OCI-LY1 (cell line): Measurements from ENCODE around the gene MPRIP.
A peak's percentile ranks its signal among the peaks of the same experiment; 100 is the strongest.

ENCODE experiments used
- H2AFZ ChIP-seq: fragments of 200-600 bp; sonication (generic), shearing (Covaris generic); 2 replicates; pipeline ENCODE4 v1.6.0; 2014; ENCODE audit warnings: antibody characterized with exemption, mild to moderate bottlenecking, low read length
- H3F3A ChIP-seq: fragments of 200-600 bp; sonication (generic), shearing (Covaris generic); 2 replicates; pipeline ENCODE4 v1.6.0; 2014; ENCODE audit warnings: mild to moderate bottlenecking, antibody characterized with exemption, low read length, moderate library complexity; ENCODE audit not compliant: insufficient read depth
- H3K27ac ChIP-seq: fragments of 200-600 bp; sonication (generic); 2 replicates; pipeline ENCODE4 v1.5.1; 2014; ENCODE audit warnings: low read length, mixed run types, mild to moderate bottlenecking, low read depth; ENCODE audit not compliant: poor library complexity, severe bottlenecking
- H3K27me3 ChIP-seq: fragments of 200-600 bp; sonication (generic); 2 replicates; pipeline ENCODE4 v1.6.0; 2014; ENCODE audit warnings: antibody characterized with exemption, mild to moderate bottlenecking, low read length, moderate library complexity; ENCODE audit not compliant: insufficient read depth
- H3K36me3 ChIP-seq: fragments of 200-600 bp; sonication (generic); 2 replicates; pipeline ENCODE4 v1.6.1; 2014; ENCODE audit warnings: mild to moderate bottlenecking, antibody characterized with exemption, low read length, moderate library complexity, mixed read lengths; ENCODE audit not compliant: insufficient read depth
- H3K4me1 ChIP-seq: fragments of 200-600 bp; sonication (generic); 2 replicates; pipeline ENCODE4 v1.5.1; 2014; ENCODE audit warnings: mild to moderate bottlenecking, low read length, moderate library complexity; ENCODE audit not compliant: insufficient read depth, severe bottlenecking
- H3K4me2 ChIP-seq: fragments of 200-600 bp; sonication (generic), shearing (Covaris generic); 2 replicates; pipeline ENCODE4 v1.6.1; 2014; ENCODE audit warnings: low read length
- H3K4me3 ChIP-seq: fragments of 200-600 bp; sonication (generic); 2 replicates; pipeline ENCODE4 v1.5.1; 2014; ENCODE audit warnings: low read length, low read depth, mild to moderate bottlenecking, mixed read lengths; ENCODE audit not compliant: poor library complexity, severe bottlenecking
- H3K79me2 ChIP-seq: fragments of 200-600 bp; shearing (Covaris generic); 2 replicates; pipeline ENCODE4 v1.6.1; 2016; ENCODE audit warnings: mixed run types, low read length, mixed read lengths; ENCODE audit not compliant: insufficient read depth
- H3K9ac ChIP-seq: fragments of 200-600 bp; sonication (generic), shearing (Covaris generic); 2 replicates; pipeline ENCODE4 v1.6.1; 2014; ENCODE audit warnings: mild to moderate bottlenecking, low read length, mixed read lengths
- H3K9me2 ChIP-seq: fragments of 200-600 bp; sonication (generic), shearing (Covaris generic); 2 replicates; pipeline ENCODE4 v1.6.1; 2014; ENCODE audit warnings: low read depth, mild to moderate bottlenecking, low read length, mixed read lengths
- H3K9me3 ChIP-seq: fragments of 200-600 bp; shearing (Covaris generic); 2 replicates; pipeline ENCODE4 v1.6.1; 2014; ENCODE audit warnings: low read length, mixed read lengths
- H4K20me1 ChIP-seq: fragments of 200-600 bp; sonication (generic), shearing (Covaris generic); 2 replicates; pipeline ENCODE4 v1.6.0; 2016; ENCODE audit warnings: mild to moderate bottlenecking, low read length; ENCODE audit not compliant: insufficient read depth
- EZH2 ChIP-seq: fragments of 200-600 bp; sonication (generic), shearing (Covaris generic); IDR thresholded peaks from 2 replicates; pipeline ENCODE4 v1.8.0; 2017; ENCODE audit warnings: borderline replicate concordance, mixed run types, mild to moderate bottlenecking, antibody characterized with exemption, low read length, moderate library complexity, mixed read lengths
- TF ChIP-seq, protein P1 (sequence below): fragments of 200-600 bp; sonication (generic), shearing (Covaris generic); IDR thresholded peaks from 2 replicates; pipeline ENCODE4 v1.5.1; 2017; ENCODE audit warnings: mild to moderate bottlenecking, antibody characterized with exemption, low read length, moderate library complexity, mixed read lengths

The MPRIP gene

DNA sequence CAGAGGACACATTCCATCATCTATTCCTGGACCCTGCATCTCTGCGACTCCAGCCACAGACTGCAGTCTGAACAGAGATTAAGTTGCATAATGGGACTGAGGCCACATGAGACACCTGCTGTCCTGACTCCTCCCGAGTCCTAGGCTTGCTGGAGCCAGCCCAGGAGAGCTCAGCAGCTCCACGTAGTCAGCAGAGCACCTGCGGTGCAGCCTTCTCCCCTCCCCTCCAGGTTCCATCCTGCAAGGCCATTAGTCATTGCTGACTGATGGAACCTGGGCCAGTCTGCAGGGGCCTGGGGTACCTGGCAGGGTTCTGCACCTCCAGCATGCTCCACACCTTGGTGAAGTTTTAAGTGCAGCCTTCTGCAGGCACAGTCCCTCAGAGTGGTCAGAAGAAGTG lies 87.2 kb downstream of the MPRIP start:
- H3K79me2 ChIP-seq = no peaks in the 10 kb centered on the region
- H3K4me3 ChIP-seq = no peak overlapping the region
- H3K9ac ChIP-seq = no peak overlapping the region
- H3K4me2 ChIP-seq = no peak overlapping the region
- TF ChIP-seq EZH2 = no peak
- TF ChIP-seq, protein P1, sequence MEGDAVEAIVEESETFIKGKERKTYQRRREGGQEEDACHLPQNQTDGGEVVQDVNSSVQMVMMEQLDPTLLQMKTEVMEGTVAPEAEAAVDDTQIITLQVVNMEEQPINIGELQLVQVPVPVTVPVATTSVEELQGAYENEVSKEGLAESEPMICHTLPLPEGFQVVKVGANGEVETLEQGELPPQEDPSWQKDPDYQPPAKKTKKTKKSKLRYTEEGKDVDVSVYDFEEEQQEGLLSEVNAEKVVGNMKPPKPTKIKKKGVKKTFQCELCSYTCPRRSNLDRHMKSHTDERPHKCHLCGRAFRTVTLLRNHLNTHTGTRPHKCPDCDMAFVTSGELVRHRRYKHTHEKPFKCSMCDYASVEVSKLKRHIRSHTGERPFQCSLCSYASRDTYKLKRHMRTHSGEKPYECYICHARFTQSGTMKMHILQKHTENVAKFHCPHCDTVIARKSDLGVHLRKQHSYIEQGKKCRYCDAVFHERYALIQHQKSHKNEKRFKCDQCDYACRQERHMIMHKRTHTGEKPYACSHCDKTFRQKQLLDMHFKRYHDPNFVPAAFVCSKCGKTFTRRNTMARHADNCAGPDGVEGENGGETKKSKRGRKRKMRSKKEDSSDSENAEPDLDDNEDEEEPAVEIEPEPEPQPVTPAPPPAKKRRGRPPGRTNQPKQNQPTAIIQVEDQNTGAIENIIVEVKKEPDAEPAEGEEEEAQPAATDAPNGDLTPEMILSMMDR = no peak
- no peaks in the 10 kb centered on the region for H3K9me2 ChIP-seq
- H2AFZ ChIP-seq = no peak overlapping the region
- no peaks in the 10 kb centered on the region for H3K4me1 ChIP-seq
- H3K27me3 ChIP-seq = no peaks in the 10 kb centered on the region
- no peaks in the 10 kb centered on the region for H3K9me3 ChIP-seq
- H4K20me1 ChIP-seq = no peaks in the 10 kb centered on the region
- no peak overlapping the region for H3K27ac ChIP-seq
- no peaks in the 10 kb centered on the region for H3F3A ChIP-seq
- H3K36me3 ChIP-seq = peaks cover 21% of the 10 kb centered on the region; the same call in 1 of the 2 replicates

DNA sequence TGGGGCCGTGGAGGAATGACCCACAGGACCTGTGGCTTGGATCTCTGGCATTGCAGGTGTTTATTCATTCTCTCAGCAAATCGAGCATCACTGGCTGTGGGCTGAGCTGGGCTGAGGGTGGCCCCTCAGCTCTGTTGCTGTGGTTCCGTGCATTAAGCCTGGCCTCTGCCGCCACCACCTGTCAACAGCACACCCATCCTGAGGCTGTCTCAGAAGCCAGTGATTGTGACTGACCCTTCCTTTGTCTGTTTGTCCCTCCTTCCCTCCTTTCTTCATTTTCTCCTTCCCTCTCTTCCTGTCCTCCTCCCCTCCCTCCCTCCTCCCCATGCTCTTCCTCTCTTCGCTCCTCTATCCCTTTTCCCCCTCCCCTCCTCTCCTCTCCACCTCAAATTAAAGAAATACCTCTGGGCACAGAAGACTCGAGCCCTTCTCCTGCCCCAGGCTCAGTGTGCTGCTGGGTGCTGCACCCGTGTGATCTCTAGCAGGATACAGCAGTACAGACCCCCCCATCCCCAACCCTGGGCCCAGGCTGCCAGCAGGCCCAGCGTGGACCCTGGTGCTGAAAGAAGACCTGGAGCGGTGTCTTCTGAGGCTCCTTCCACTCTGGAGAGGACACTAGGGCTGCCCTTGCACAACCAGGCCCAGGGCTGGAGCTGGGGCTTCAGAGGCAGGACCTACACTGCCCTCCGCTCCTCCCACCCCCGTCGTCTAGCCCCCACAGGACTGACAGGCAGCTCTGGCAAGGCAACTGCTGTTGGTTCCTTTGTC lies 88.0 kb downstream of the MPRIP start:
- no peaks in the 10 kb centered on the region for H3K4me1 ChIP-seq
- peaks cover 21% of the 10 kb centered on the region; the same call in 1 of the 2 replicates for H3K36me3 ChIP-seq
- H3K4me3 ChIP-seq = no peak overlapping the region
- H3K9ac ChIP-seq = no peak overlapping the region
- no peaks in the 10 kb centered on the region for H3K9me2 ChIP-seq
- no peaks in the 10 kb centered on the region for H3K9me3 ChIP-seq
- H3K27me3 ChIP-seq = no peaks in the 10 kb centered on the region
- H3K27ac ChIP-seq = no peak overlapping the region
- H3F3A ChIP-seq = no peaks in the 10 kb centered on the region
- TF ChIP-seq EZH2 = no peak
- TF ChIP-seq, protein P1 = peak; percentile 16; the same call in 1 of the 2 replicates
- no peaks in the 10 kb centered on the region for H3K79me2 ChIP-seq
- no peak overlapping the region for H2AFZ ChIP-seq
- H3K4me2 ChIP-seq = no peak overlapping the region
- no peaks in the 10 kb centered on the region for H4K20me1 ChIP-seq

DNA sequence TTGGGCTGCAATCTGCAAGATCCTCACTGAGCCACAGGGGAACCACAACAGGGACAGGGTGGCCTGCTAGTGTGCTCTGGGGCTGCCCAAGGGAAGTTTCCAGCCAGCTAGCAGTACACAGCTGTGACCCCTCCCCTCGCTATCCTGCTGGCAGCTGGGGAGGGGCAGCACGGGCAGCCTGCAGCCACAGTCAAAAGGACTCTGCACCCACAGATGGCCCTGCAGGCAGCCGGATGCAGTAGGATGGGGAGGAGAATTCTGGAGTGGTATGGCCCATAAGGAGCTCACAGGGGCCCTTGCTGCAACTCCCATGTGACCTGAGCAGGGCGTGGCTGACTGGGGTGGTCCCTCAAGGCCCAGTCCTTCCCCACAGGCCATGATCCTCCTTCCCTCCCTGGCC lies 89.6 kb downstream of the MPRIP start:
- H3K9me3 ChIP-seq = no peaks in the 10 kb centered on the region
- no peaks in the 10 kb centered on the region for H4K20me1 ChIP-seq
- no peaks in the 10 kb centered on the region for H3K79me2 ChIP-seq
- no peaks in the 10 kb centered on the region for H3K9me2 ChIP-seq
- H2AFZ ChIP-seq = no peak overlapping the region
- no peak overlapping the region for H3K9ac ChIP-seq
- no peak overlapping the region for H3K27ac ChIP-seq
- TF ChIP-seq EZH2 = no peak
- TF ChIP-seq, protein P1 = no peak
- H3K4me3 ChIP-seq = no peak overlapping the region
- H3K4me1 ChIP-seq = no peaks in the 10 kb centered on the region
- H3F3A ChIP-seq = no peaks in the 10 kb centered on the region
- no peaks in the 10 kb centered on the region for H3K27me3 ChIP-seq
- H3K36me3 ChIP-seq = peaks cover 31% of the 10 kb centered on the region; the same call in 1 of the 2 replicates
- no peak overlapping the region for H3K4me2 ChIP-seq
